Measurements from ENCODE around the gene STARD3. TPM values are rescaled to one million over a fixed set of nuclear protein-coding genes. Genes with fewer than 3 reads are reported as not detected.

STARD3 gene
- total and polyA plus RNA-seq, 9 of the 15 experiments (the other 6 are each of a cell fraction or from before 2014, with no cell fraction given) = 0.63 to 87.0 (median 46.0) TPM

DNA sequence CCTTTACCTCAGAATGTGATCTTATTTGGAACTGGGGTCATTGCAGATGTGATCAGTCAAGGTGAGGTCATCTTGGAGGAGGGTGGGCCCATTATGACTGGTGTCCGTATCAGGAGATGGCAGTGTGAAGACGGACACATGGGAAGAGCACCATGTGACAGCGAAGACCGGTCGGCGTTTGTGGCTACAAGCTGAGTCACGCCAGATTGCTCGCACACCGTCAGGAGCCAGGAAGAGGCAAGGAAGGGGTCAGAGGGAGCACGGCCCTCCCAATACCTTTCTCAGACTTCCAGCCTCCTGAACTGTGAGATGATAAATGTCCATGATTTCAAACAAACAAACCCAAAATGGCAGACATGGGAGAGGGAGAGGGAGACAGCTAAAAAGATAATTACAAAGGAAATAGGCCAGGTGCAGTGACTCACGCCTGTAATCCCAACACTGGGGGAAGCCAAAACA lies 13.2 kb downstream of the STARD3 start (continued):
- TF ChIP-seq, protein P1, sequence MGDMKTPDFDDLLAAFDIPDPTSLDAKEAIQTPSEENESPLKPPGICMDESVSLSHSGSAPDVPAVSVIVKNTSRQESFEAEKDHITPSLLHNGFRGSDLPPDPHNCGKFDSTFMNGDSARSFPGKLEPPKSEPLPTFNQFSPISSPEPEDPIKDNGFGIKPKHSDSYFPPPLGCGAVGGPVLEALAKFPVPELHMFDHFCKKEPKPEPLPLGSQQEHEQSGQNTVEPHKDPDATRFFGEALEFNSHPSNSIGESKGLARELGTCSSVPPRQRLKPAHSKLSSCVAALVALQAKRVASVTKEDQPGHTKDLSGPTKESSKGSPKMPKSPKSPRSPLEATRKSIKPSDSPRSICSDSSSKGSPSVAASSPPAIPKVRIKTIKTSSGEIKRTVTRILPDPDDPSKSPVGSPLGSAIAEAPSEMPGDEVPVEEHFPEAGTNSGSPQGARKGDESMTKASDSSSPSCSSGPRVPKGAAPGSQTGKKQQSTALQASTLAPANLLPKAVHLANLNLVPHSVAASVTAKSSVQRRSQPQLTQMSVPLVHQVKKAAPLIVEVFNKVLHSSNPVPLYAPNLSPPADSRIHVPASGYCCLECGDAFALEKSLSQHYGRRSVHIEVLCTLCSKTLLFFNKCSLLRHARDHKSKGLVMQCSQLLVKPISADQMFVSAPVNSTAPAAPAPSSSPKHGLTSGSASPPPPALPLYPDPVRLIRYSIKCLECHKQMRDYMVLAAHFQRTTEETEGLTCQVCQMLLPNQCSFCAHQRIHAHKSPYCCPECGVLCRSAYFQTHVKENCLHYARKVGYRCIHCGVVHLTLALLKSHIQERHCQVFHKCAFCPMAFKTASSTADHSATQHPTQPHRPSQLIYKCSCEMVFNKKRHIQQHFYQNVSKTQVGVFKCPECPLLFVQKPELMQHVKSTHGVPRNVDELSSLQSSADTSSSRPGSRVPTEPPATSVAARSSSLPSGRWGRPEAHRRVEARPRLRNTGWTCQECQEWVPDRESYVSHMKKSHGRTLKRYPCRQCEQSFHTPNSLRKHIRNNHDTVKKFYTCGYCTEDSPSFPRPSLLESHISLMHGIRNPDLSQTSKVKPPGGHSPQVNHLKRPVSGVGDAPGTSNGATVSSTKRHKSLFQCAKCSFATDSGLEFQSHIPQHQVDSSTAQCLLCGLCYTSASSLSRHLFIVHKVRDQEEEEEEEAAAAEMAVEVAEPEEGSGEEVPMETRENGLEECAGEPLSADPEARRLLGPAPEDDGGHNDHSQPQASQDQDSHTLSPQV (IDR thresholded peaks at IDR 0.05) = peak; percentile 99
- TF ChIP-seq SUPT5H (IDR thresholded peaks at IDR 0.05) (peak; percentile 60; the same call in 1 of the 2 replicates), ZBTB17 (CRISPR knock-in tag; IDR thresholded peaks at IDR 0.05) (peak; percentile 51; the same call in 1 of the 2 replicates), ATF7 (IDR thresholded peaks at IDR 0.05) (peak; percentile 96), ZNF175 (CRISPR knock-in tag; IDR thresholded peaks at IDR 0.05; ENCODE audit: low read depth) (peak; percentile 42; the same call in 1 of the 2 replicates), MAFG (tag; conservative IDR thresholded peaks at IDR 0.05) (peak; percentile 92), RBM25 (IDR thresholded peaks at IDR 0.05; ENCODE audit: low read depth, low read length, severe bottlenecking) (no peak), ETV1 (tag; conservative IDR thresholded peaks at IDR 0.05; ENCODE audit: low read depth) (peak; percentile 68), SMARCC2 (IDR thresholded peaks at IDR 0.05; ENCODE audit: low read depth) (peak; percentile 54; the same call in 1 of the 2 replicates), POLR2AphosphoS5 (IDR thresholded peaks at IDR 0.05; ENCODE audit: control insufficient read depth, insufficient read depth, low read depth, low read length) (peak; percentile 53; the same call in 1 of the 2 replicates), HNRNPLL (IDR thresholded peaks at IDR 0.05; ENCODE audit: low read depth, low read length, poor library complexity, severe bottlenecking) (no peak)
- TF ChIP-seq, protein P2, sequence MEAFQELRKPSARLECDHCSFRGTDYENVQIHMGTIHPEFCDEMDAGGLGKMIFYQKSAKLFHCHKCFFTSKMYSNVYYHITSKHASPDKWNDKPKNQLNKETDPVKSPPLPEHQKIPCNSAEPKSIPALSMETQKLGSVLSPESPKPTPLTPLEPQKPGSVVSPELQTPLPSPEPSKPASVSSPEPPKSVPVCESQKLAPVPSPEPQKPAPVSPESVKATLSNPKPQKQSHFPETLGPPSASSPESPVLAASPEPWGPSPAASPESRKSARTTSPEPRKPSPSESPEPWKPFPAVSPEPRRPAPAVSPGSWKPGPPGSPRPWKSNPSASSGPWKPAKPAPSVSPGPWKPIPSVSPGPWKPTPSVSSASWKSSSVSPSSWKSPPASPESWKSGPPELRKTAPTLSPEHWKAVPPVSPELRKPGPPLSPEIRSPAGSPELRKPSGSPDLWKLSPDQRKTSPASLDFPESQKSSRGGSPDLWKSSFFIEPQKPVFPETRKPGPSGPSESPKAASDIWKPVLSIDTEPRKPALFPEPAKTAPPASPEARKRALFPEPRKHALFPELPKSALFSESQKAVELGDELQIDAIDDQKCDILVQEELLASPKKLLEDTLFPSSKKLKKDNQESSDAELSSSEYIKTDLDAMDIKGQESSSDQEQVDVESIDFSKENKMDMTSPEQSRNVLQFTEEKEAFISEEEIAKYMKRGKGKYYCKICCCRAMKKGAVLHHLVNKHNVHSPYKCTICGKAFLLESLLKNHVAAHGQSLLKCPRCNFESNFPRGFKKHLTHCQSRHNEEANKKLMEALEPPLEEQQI (IDR thresholded peaks at IDR 0.05) = no peak
- TF ChIP-seq, protein P3, sequence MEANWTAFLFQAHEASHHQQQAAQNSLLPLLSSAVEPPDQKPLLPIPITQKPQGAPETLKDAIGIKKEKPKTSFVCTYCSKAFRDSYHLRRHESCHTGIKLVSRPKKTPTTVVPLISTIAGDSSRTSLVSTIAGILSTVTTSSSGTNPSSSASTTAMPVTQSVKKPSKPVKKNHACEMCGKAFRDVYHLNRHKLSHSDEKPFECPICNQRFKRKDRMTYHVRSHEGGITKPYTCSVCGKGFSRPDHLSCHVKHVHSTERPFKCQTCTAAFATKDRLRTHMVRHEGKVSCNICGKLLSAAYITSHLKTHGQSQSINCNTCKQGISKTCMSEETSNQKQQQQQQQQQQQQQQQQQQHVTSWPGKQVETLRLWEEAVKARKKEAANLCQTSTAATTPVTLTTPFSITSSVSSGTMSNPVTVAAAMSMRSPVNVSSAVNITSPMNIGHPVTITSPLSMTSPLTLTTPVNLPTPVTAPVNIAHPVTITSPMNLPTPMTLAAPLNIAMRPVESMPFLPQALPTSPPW (CRISPR knock-in tag; IDR thresholded peaks at IDR 0.05) = peak; percentile 64
- TF ChIP-seq, protein P4, sequence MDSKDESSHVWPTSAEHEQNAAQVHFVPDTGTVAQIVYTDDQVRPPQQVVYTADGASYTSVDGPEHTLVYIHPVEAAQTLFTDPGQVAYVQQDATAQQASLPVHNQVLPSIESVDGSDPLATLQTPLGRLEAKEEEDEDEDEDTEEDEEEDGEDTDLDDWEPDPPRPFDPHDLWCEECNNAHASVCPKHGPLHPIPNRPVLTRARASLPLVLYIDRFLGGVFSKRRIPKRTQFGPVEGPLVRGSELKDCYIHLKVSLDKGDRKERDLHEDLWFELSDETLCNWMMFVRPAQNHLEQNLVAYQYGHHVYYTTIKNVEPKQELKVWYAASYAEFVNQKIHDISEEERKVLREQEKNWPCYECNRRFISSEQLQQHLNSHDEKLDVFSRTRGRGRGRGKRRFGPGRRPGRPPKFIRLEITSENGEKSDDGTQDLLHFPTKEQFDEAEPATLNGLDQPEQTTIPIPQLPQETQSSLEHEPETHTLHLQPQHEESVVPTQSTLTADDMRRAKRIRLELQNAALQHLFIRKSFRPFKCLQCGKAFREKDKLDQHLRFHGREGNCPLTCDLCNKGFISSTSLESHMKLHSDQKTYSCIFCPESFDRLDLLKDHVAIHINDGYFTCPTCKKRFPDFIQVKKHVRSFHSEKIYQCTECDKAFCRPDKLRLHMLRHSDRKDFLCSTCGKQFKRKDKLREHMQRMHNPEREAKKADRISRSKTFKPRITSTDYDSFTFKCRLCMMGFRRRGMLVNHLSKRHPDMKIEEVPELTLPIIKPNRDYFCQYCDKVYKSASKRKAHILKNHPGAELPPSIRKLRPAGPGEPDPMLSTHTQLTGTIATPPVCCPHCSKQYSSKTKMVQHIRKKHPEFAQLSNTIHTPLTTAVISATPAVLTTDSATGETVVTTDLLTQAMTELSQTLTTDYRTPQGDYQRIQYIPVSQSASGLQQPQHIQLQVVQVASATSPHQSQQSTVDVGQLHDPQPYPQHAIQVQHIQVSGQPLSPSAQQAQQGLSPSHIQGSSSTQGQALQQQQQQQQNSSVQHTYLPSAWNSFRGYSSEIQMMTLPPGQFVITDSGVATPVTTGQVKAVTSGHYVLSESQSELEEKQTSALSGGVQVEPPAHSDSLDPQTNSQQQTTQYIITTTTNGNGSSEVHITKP (IDR thresholded peaks at IDR 0.05; ENCODE audit: partially characterized antibody) = peak; percentile 57
